Fibroblast of skin of scalp (primary cell): Measurements from ENCODE around the gene SNPH.

ENCODE experiments used
- DNase-seq: peaks from one replicate; pipeline ENCODE4 v3.0.0-alpha.2; 2013

The SNPH gene

DNA sequence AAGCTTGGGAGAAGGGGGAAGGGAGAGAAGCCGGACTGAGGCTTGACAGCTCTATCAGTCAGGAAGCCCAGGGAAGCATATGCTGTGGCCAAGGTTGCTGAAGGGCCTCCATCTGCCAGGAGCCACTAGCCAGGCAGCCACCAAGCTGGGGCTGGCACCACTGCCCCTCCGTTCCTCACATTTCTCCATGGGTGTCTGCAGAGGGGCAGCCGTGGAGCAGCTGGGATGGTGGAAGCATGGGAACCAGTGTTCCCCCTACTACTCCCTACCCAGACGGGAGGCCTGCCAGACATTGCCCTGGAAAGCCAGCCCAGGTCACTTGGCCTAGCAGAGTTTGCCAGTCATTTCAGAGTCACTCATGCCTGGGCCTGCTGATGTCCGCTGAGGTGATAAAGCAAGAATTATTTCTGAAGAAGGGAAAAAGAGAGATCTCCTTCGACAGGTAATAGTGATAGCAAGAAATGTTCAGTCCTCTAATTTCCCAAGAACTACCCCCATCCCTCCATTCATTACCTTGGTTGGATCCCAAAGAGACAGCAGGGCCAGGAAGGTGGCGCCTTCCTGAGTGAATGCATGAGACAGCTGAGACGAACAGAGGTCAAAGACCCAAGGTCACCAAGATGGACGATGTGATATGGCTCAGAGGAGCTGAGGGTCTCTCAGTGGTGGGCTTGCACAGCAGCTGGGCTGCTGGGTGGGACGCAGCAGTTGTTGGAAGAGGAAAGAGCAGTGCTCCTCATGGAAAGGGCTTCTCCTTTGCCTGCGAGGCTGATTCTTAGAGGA, 21.9 kb downstream of the SNPH start:
- DNase-seq = no peak

DNA sequence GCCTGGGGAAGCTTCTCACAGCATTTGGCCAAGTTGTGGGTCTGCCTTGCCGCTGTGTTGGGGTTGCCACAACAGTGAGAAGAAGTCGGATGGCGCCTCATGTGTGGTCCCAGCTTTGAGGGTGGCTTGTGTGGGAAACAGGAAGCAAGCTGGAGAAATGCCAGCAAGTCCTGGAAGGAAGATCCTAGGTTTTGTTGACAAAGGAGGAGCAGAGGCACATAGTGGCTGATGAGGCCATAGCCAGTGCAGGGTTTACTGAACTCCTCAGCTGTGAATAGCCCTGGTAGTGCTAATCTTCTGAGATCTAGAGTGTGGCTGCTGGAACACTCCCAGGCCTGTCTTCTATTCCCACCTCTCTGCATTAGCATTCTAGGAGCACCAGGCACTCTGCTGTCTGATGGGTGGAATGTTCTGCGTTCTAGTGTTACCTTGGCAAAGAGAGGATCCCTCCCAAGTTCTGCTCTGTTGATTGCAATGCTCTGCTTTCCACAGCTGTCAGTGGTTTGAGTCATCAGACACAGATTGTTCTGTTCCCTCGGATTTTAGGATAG, 25.2 kb downstream of the SNPH start:
- DNase-seq = peak; percentile 45

DNA sequence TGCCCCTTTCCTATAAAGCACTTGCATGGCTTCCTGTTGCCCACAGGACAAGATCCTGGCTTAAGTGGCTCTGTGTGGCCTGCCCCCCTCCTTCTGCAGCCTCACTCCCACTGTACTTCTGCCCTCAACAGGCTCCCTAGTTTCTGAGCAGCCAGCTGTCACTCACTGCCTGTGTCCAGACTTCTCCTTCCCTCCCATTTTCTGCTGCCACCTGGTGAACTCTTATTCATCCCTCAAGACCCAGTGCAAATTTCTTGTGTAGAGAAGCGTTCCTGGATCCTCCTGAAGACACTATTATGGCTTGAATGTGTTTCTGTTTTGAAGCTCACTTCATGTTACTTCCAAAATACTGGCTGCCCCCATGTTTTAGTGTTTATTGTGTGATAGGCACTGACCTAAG, 26.5 kb downstream of the SNPH start:
- no peak for DNase-seq

DNA sequence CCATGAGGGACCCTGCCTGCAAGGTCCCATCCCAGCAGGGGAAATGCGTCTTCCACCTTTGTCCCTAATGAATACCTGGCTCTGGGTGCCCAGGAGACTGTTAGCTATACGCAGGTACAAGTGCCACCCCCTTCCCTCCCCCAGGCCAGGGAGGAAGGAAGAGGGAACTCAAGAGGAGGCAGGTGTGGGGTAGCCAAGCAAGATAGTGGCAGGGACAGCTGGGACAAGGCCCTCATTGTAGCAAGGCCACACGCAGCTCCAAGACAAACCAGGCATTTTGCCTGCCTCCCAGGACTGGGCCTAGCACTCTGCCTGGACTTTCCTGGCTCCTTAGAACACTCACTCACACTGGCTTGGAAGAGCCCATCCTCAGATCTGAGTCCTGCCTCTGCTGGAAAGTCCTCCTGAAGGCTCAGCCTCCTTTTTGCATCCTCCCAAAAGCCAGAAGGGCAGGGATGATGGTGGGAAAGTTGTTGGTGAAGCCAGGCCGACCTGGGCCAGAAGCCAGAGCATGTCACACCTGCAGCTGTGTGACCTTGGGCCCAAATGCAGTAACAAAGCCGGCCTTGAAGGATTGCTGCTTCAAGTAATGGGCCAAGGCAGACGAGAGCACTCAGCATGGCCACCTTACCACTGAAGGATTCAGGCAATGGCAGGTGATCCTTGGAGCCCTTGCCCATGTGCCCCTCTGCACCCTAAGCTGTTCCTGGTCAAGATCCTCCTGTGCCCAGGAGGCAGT, 27.7 kb downstream of the SNPH start:
- no peak for DNase-seq

- DNase-seq = no peak
Observed at GRCh38 chr20:1294497-1294896, 28.4 kb downstream of the SNPH start.

DNA sequence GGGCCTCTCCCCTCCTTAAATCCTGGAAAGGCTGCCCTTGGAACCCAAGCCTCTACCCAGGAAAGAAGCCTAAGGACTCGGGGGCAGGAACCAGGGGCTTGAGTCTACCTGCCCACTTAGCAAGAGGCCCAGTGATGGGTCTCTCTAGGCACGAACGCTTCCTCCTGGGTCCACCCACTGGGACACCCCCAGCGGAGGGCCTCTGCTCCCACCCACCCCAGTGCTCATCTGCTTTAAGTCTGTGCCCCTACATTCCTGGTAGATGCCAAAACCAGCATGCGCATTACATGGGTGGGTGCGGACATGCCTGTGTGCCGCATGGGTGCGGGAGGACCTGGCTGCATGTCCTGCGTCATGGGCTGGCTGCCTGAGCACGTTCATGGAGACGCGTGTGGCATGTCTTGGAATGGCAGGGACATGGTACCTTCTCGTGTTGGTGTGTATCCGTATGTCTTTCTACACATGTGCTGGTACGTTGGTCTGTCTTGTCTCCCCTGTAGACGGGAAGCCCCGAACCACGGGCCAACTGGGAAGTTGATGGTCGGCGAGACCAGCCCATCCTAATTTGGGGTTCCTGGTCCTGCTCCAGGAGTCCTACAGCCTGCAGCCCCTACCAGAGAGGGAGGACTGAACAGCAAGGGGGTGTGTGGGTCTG, 29.3 kb downstream of the SNPH start:
- no peak for DNase-seq

- no peak for DNase-seq
Observed at GRCh38 chr20:1296117-1296610, 30.1 kb downstream of the SNPH start.

GRCh38 chr20:1296922-1297321, 30.8 kb downstream of the SNPH start:
- no peak for DNase-seq

DNA sequence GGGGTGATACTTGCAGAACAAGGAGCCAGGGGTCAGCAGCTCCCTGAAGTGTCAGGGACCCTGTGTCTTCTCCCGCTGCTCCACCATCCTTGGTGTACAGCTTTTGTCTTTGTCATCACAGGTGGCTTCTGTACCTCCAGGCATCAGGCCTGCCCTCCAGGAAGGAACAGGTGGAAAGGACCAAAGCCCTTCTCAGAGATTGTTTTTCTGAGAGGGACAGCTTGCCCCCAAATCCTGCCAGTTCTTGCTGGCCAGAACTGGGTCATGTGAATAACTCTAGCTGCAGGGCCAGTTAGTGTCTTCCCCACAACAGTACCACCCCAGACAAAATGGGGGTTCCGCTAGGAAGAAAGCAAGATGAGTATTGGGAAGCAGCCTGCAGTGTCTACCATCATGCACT, 31.4 kb downstream of the SNPH start:
- no peak for DNase-seq

GRCh38 chr20:1298166-1298565, 32.1 kb downstream of the SNPH start:
- DNase-seq = no peak

DNA sequence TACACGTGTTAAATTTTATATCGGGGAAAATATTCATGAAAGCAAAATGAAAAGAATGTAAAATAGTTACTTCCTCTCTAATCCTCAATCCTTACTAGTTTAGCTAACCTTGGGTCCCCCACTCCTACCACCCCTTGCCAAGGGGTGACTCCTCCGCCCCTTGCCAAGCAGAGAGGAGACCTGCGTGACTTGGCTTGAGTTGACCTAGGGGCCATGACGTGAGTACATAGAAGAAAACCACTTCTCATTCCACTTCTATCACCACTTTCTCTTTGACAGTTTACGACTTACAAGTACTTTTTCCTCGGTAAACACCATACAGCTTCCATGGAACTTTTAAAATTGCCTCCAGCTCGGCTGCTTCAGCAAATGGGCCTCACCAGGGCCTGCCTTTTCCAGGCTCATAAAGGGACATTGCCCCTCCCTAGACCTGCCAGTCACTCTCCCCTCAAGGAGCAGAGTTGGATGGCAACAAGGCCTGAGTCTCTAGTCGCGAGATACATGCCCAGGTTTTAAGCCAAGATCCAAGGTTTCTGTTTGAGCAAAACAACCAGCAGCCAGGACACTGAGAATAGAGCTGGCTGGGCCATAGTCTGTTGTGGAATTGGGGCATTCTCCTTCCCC, 32.9 kb downstream of the SNPH start:
- no peak for DNase-seq

- no peak for DNase-seq
Observed at GRCh38 chr20:1299522-1299921, 33.4 kb downstream of the SNPH start.

DNA sequence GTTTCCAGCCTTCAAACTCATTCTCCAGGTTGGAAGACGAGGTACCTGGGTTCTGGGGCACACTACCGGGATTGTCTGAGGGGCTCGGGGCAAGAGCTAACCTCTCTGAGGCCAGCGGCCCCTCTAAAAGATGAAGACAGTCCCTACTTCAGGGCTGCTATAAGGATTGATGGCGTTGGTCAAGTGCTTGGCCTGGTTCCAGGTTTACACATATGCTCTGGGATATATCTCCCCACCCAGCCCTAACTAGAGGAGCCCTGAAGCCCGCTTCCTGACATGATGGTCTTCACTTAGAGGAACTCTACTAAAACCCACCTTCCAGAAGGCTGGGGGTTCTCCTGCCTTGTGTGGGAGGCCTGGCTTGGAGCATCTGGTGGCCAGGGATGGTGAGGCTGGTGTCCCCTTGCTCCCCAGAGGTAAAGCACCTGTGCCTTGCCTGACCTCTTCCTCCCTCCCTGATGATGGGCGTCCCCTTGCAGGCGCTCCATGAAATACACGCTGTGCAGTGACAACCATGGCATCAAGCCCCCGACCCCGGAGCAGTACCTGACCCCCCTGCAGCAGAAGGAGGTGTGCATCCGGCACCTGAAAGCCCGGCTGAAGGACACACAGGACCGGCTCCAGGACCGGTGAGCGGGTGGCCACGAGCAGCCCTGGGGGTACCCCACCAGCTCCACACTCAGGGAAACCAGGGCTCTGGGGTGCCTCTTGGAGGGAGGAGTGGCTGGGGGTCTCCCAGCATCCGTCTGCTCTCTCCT, 34.2 kb downstream of the SNPH start:
- DNase-seq = no peak

DNA sequence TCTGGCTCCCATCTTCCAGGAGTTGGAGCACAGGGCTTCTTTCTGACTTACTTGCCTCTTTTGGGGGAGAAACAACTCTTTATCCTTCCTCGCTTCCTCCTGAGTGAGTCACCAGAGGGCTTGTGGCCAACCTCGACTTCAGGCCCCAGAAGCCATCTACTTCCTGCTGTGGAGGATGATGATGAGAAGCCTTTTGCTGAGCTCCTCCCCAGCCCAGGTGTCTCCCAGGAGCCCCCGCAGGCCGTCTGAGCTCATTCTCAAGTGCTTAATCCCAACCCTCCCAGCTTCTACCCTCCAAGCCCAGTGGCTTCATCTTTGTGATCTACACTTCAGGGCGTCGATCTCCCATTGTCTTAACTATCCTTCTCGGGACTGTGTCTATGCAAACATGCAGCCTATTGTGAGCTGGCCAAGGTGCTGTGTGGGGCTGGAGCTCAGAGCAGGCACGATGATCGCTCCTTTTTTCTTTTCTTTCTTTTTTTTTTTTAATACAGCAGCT, 35.0 kb downstream of the SNPH start:
- peak; percentile 56 for DNase-seq

- DNase-seq = no peak
Observed at GRCh38 chr20:1302685-1303541, 36.8 kb downstream of the SNPH start.

GRCh38 chr20:1304710-1305515, 38.8 kb downstream of the SNPH start:
- no peak for DNase-seq

GRCh38 chr20:1305712-1306111, 39.6 kb downstream of the SNPH start:
- no peak for DNase-seq

DNA sequence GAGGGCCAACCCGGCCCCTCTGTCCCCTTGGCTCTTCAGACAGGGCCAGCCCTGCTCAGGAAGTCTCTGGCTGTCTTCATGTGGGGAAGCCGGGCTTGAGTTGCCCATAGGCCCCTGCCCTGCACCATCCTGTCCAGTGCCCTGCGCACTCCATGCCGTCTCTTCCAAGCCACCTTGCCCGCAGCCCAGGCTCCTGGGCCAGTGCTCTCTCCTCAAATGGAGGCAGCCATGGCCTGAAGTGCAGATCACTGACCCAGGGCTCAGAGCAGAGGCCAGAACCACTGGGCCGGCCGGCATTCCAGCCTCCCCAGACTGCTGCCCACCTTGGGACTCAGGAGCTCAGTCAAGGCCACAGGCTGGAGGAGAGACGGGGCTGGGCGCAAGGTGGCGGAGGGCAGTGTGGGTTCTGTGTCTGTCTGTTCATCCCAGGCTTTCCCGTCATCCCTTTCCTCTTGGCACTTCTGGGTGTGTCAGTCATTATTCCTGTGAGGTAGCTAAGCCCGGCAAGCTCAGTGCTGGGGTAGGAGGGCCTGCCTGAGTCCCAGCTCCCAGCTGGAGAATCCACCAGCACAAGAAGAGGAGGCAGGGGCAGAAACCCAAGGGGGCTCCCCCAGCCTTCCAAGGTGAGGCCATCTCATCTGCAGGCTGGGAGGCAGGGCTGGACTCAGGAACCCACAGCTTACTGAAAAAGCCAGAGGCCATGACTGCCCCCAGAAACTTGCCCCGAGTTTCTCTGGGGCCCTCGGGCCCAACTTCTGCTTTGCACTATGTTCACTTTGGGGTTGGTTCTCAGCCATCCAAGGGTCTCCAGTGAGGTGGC, 40.4 kb downstream of the SNPH start:
- DNase-seq = no peak

DNA sequence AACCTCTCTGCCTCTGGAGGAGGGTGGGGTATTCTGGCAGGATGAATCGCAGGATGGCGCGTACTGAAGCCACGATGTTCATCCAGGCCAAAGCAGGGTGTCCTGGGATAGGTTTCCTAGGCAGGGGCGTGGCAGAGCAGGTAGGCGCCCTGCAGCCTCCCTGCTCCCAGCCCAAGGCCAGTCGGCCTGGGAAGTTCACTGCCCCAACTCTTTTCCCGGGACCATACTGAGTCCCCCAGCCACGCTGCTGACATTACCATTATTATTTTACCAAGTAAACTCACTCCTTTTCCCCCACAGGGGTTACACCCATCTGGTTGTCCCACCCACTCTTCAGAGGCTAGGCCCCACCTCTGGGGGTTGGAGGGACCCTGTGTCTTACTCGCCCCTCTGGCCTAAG, 41.1 kb downstream of the SNPH start:
- no peak for DNase-seq
